ENCODE data around the gene MRPL45.
"Not testable (repeated sequence)": the region's sequence is repeated elsewhere in the genome, so short reads cannot be mapped to it uniquely, and the experiment has no call there.

Gene MRPL45

DNA sequence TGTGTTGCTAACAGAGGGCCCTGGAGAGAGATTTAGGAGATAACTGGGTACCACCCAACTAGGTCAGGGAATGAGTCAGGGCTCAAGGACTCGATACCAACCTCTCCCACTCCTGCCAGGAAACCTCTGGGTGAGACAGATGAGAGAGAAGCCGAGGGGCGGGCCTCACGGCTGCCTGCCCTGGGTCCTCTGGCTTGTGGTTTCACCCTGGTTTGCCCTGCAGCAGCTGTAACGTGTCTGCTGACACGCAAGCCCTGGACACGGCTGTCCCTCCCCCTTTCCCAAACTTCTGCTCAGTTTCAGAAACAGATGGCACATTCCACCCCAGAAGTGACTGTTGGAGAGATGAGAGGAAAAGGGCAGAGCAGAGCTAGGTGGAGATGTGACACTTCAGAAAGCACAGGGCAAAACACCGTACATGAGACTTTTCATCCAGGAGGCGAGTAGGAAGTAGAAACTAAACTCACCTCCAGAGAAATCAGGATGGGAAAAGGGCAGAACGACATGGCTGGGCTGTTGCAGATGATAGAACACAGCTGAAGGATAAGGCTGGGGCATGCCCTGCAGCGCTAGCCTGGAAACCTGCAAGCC is 10.4 kb upstream of the MRPL45 start:
- DNase-seq; H3K27ac ChIP-seq (ENCODE audit: insufficient read depth, low read length, poor library complexity, severe bottlenecking); H3K27me3 ChIP-seq (replicated peaks; ENCODE audit: control insufficient read depth, insufficient read depth, low read length, poor library complexity, severe bottlenecking): not testable (repeated sequence)

DNA sequence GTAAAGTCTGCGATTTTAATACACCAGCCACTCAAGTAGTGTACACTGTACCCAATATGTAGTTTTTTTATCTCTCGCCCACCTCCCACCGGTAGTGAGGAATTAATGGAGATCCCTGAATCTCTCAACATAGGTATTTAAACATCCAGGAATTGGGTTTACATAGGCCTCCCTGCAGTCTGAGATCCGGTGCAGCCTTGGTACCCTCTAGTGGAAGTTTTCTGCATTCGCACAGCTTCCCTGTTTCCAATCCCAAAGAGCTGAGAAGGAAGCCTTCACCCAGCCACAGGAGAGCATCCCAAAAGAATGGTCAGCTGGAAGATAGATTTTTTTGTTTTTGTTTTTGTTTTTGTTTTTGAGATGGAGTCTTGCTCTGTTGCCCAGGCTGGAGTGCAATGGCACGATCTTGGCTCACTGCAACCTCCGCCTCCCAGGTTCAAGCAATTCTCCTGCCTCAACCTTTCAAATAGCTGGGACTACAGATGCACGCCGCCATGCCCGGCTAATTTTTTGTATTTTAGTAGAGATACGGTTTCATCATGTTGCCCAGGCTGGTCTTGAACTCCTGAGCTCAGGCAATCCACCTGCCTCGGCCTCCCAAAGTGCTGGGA is 8.6 kb upstream of the MRPL45 start:
- H3K4me3 ChIP-seq (ENCODE audit: insufficient read depth, low read depth, low read length, poor library complexity, severe bottlenecking); H3K27me3 ChIP-seq (replicated peaks; ENCODE audit: control insufficient read depth, insufficient read depth, low read length, poor library complexity, severe bottlenecking); H3K9me3 ChIP-seq (ENCODE audit: control insufficient read depth, low read length); H3K4me1 ChIP-seq (ENCODE audit: control insufficient read depth, insufficient read depth, low read length, poor library complexity, severe bottlenecking); H3K27ac ChIP-seq (ENCODE audit: insufficient read depth, low read length, poor library complexity, severe bottlenecking); DNase-seq; H3K36me3 ChIP-seq (ENCODE audit: control insufficient read depth, insufficient read depth, low read length): not testable (repeated sequence)

More for the DNA sequence above, 10.4 kb upstream of the MRPL45 start:
- H3K36me3 ChIP-seq (ENCODE audit: control insufficient read depth, insufficient read depth, low read length); H3K9me3 ChIP-seq (ENCODE audit: control insufficient read depth, low read length); H3K4me1 ChIP-seq (ENCODE audit: control insufficient read depth, insufficient read depth, low read length, poor library complexity, severe bottlenecking); H3K4me3 ChIP-seq (ENCODE audit: insufficient read depth, low read depth, low read length, poor library complexity, severe bottlenecking): not testable (repeated sequence)

DNA sequence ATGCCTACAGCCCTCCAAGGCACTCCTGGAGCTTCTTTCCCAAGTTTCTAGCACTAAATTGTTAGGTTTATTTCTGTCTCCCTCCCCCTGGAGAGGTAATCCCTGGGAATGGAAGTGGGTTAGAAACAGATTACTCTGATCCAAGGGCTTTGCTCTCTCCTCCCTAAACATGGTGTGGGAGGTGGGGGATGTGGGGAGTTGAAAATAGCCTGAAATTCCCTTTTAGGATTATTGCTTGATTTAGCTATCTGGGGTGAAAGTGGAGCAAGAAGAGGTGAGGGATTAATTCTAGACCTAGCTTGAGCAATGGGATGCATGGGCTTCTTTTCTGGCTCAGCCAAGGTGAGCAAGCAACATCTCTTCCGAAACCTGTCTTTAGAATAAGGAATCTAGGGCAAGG is 7.2 kb upstream of the MRPL45 start:
- not testable (repeated sequence) for H3K27me3 ChIP-seq (replicated peaks; ENCODE audit: control insufficient read depth, insufficient read depth, low read length, poor library complexity, severe bottlenecking); H3K4me3 ChIP-seq (ENCODE audit: insufficient read depth, low read depth, low read length, poor library complexity, severe bottlenecking); H3K36me3 ChIP-seq (ENCODE audit: control insufficient read depth, insufficient read depth, low read length); H3K4me1 ChIP-seq (ENCODE audit: control insufficient read depth, insufficient read depth, low read length, poor library complexity, severe bottlenecking); H3K9me3 ChIP-seq (ENCODE audit: control insufficient read depth, low read length); H3K27ac ChIP-seq (ENCODE audit: insufficient read depth, low read length, poor library complexity, severe bottlenecking); DNase-seq

DNA sequence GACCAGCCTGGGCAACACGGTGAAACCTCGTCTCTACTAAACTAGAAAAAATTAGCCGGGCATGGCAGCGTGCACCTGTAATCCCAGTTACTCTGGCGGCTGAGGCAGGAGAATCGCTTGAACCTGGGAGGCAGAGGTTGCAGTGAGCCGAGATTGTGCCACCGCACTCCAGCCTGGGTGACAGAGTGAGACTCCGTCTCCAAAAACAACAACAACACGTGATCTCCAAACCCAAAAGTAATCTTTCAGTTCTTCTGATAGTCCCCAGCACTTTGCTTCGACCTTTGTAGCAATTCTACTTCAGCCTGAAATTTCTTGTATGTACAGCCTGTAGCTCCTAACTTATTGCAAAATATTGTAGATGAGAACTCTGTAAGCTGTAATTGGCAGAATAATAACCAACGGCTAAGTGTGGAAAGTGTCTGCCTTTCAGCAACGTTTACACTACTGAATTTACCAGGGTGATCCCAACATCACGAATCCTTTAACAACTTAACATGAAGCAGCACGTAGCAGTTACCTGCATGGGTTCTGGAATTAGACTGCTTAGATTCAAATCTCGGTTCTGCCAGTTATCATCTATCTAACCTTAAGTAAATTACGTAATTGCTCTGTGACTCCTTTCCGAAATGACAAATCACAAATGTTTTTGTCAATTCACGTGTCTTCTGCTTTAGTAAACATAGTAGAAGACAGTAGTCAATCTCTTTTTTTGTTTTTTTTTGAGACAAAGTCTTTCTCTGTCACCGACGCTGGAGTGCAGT is 1.2 kb upstream of the MRPL45 start:
- DNase-seq; H3K36me3 ChIP-seq (ENCODE audit: control insufficient read depth, insufficient read depth, low read length); H3K4me3 ChIP-seq (ENCODE audit: insufficient read depth, low read depth, low read length, poor library complexity, severe bottlenecking); H3K4me1 ChIP-seq (ENCODE audit: control insufficient read depth, insufficient read depth, low read length, poor library complexity, severe bottlenecking); H3K27me3 ChIP-seq (replicated peaks; ENCODE audit: control insufficient read depth, insufficient read depth, low read length, poor library complexity, severe bottlenecking); H3K27ac ChIP-seq (ENCODE audit: insufficient read depth, low read length, poor library complexity, severe bottlenecking); H3K9me3 ChIP-seq (ENCODE audit: control insufficient read depth, low read length): not testable (repeated sequence)

DNA sequence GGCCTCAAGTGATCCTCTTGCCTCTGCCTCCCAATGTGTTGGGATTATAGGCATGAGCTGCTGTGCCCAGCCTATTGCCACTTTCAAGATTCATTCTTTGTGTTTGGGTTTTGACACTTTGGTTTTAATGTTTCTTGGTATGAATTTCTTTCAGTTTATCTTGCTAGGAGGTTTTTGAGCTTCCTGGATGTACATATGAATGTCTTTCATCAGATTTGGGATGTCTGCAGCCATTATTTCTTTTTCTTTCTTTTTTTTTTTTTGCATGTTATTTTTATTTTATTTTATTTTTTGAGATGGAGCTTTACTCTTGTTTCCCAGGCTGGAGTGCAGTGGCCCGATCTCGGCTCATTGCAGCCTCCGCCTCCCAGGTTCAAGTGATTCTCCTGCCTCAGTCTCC is 18.5 kb downstream of the MRPL45 start:
- DNase-seq = no peak
- Histone ChIP-seq H3K36me3 (ENCODE audit: control insufficient read depth, insufficient read depth, low read length) (peaks cover 11% of the 10 kb centered on the region), H3K27me3 (replicated peaks; ENCODE audit: control insufficient read depth, insufficient read depth, low read length, poor library complexity, severe bottlenecking) (no peaks in the 10 kb centered on the region), H3K9me3 (ENCODE audit: control insufficient read depth, low read length) (no peaks in the 10 kb centered on the region), H3K27ac (ENCODE audit: insufficient read depth, low read length, poor library complexity, severe bottlenecking) (no peak overlapping the region), H3K4me1 (ENCODE audit: control insufficient read depth, insufficient read depth, low read length, poor library complexity, severe bottlenecking) (no peaks in the 10 kb centered on the region), H3K4me3 (ENCODE audit: insufficient read depth, low read depth, low read length, poor library complexity, severe bottlenecking) (no peak overlapping the region)

DNA sequence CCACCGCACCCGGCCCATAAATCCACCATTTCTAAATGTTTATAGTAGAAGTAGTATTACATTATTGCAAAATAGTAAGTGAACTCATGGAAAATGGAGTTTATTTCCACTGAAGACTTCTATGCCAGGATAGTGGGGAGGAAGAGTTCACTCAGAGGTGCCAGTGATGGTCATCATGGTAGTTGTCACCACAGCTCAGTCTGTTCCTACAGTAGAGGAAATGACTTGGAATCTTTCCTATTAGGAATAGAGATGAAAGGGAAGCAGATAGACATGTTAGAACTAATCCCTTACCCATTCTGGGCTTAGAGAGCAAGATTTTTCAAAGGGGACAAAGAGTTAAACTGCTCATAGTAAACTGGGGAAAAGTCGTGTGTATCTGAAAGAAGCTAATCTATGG is 20.1 kb downstream of the MRPL45 start:
- no peaks in the 10 kb centered on the region for H3K27me3 ChIP-seq (replicated peaks; ENCODE audit: control insufficient read depth, insufficient read depth, low read length, poor library complexity, severe bottlenecking)
- H3K4me1 ChIP-seq (ENCODE audit: control insufficient read depth, insufficient read depth, low read length, poor library complexity, severe bottlenecking) = no peaks in the 10 kb centered on the region
- no peak overlapping the region for H3K4me3 ChIP-seq (ENCODE audit: insufficient read depth, low read depth, low read length, poor library complexity, severe bottlenecking)
- H3K9me3 ChIP-seq (ENCODE audit: control insufficient read depth, low read length) = no peaks in the 10 kb centered on the region
- no peak for DNase-seq
- no peak overlapping the region for H3K27ac ChIP-seq (ENCODE audit: insufficient read depth, low read length, poor library complexity, severe bottlenecking)
- peaks cover 17% of the 10 kb centered on the region for H3K36me3 ChIP-seq (ENCODE audit: control insufficient read depth, insufficient read depth, low read length)

DNA sequence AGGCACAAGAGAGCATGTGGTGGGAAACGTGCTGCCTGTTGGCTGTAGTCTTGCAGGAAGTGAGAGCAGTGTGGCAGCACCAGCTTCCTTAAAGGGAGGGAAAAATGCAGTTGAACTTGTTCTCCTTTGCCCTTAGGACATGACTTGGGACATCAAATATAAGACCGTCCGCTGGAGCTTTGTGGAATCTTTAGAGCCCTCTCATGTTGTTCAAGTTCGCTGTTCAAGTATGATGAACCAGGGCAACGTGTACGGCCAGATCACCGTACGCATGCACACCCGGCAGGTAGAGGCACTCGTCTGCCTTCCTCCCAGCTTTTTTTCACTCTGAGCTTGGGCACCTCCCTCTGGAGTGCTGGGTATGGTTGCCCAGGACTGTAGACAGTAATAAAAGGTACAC is 23.5 kb downstream of the MRPL45 start:
- Histone ChIP-seq H3K9me3 (ENCODE audit: control insufficient read depth, low read length) (no peaks in the 10 kb centered on the region), H3K27ac (ENCODE audit: insufficient read depth, low read length, poor library complexity, severe bottlenecking) (no peak overlapping the region), H3K36me3 (ENCODE audit: control insufficient read depth, insufficient read depth, low read length) (peaks cover 24% of the 10 kb centered on the region), H3K4me1 (ENCODE audit: control insufficient read depth, insufficient read depth, low read length, poor library complexity, severe bottlenecking) (no peaks in the 10 kb centered on the region), H3K27me3 (replicated peaks; ENCODE audit: control insufficient read depth, insufficient read depth, low read length, poor library complexity, severe bottlenecking) (no peaks in the 10 kb centered on the region), H3K4me3 (ENCODE audit: insufficient read depth, low read depth, low read length, poor library complexity, severe bottlenecking) (no peak overlapping the region)
- DNase-seq = no peak

DNA sequence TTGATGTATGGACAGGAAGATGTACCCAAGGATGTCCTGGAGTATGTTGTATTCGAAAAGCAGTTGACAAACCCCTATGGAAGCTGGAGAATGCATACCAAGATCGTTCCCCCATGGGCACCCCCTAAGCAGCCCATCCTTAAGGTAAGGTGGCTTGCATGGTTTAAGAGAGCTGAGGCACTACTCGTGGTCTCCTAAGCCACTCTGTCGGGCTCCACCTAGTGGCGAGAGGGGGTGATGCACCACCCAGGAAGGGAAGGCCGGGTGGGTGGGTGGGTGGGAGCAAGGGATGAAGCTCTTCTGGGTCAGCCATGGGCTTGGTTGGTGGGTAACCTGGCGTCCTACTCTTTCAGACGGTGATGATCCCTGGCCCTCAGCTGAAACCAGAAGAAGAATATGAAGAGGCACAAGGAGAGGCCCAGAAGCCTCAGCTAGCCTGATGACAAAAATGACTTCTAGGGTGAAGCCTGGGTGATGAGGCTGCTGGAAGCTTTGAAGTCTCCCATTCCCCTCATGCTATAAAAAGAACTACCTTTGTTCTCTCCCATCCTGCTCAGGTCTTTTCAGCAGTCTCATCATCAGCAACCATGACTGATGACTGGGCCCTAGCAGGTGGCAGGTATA is 25.3 kb downstream of the MRPL45 start:
- Histone ChIP-seq H3K27me3 (replicated peaks; ENCODE audit: control insufficient read depth, insufficient read depth, low read length, poor library complexity, severe bottlenecking) (no peaks in the 10 kb centered on the region), H3K27ac (ENCODE audit: insufficient read depth, low read length, poor library complexity, severe bottlenecking) (no peak overlapping the region), H3K9me3 (ENCODE audit: control insufficient read depth, low read length) (no peaks in the 10 kb centered on the region), H3K4me3 (ENCODE audit: insufficient read depth, low read depth, low read length, poor library complexity, severe bottlenecking) (no peak overlapping the region), H3K4me1 (ENCODE audit: control insufficient read depth, insufficient read depth, low read length, poor library complexity, severe bottlenecking) (no peaks in the 10 kb centered on the region), H3K36me3 (ENCODE audit: control insufficient read depth, insufficient read depth, low read length) (peaks cover 20% of the 10 kb centered on the region)
- peak; percentile 34 to 55 (median 35) for DNase-seq

DNA sequence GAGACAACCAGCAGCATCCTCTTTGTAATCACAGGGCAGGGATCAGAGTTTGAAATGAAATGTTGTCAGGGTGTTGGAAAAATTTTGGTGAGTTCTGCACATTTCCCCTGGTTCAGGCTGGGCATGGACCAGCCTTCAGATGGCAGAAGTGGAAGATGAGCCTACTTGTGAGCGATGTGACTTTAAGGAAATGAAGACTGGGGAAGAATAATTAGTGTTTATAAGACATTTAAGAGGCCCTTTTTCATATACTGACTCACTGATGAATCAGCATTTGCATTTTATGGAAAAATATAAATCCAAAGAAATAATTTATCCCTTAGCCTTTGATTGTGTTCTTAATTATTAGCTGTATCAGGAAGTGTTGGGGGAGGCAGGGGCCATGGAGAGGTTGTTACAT is 25.9 kb downstream of the MRPL45 start:
- Histone ChIP-seq H3K36me3 (ENCODE audit: control insufficient read depth, insufficient read depth, low read length) (peaks cover 20% of the 10 kb centered on the region), H3K4me3 (ENCODE audit: insufficient read depth, low read depth, low read length, poor library complexity, severe bottlenecking) (no peak overlapping the region), H3K9me3 (ENCODE audit: control insufficient read depth, low read length) (no peaks in the 10 kb centered on the region), H3K4me1 (ENCODE audit: control insufficient read depth, insufficient read depth, low read length, poor library complexity, severe bottlenecking) (no peaks in the 10 kb centered on the region), H3K27ac (ENCODE audit: insufficient read depth, low read length, poor library complexity, severe bottlenecking) (no peak overlapping the region), H3K27me3 (replicated peaks; ENCODE audit: control insufficient read depth, insufficient read depth, low read length, poor library complexity, severe bottlenecking) (no peaks in the 10 kb centered on the region)
- DNase-seq = no peak

DNA sequence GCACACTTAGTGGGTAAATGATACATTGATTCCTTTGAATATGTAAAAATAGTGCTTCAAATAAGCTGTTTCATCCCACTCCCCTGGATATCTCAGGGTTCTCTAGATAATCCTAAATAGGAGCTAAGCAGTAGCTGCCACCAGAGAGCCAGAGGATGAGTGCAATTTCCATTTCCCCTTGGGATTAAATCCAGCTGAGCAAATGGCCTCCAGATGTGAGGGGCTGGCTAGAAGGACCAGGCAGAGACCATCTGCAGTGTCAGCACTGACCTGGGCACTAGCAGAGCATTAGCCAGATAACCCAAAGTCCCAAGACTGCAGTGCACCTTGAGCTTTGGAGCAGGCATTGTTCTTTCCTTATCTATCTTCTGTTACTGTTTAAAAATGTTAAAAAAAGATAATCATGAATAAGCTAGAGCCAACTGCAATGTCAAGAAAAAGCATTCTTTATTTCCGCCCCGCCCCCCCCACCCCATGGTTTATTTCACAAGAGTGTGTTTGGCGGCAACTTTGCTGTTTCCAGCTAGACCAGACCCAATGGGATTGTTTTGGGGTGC is 27.3 kb downstream of the MRPL45 start:
- H3K9me3 ChIP-seq (ENCODE audit: control insufficient read depth, low read length) = no peaks in the 10 kb centered on the region
- no peak overlapping the region for H3K4me3 ChIP-seq (ENCODE audit: insufficient read depth, low read depth, low read length, poor library complexity, severe bottlenecking)
- no peak for DNase-seq
- no peaks in the 10 kb centered on the region for H3K4me1 ChIP-seq (ENCODE audit: control insufficient read depth, insufficient read depth, low read length, poor library complexity, severe bottlenecking)
- peaks cover 20% of the 10 kb centered on the region for H3K36me3 ChIP-seq (ENCODE audit: control insufficient read depth, insufficient read depth, low read length)
- no peak overlapping the region for H3K27ac ChIP-seq (ENCODE audit: insufficient read depth, low read length, poor library complexity, severe bottlenecking)
- no peaks in the 10 kb centered on the region for H3K27me3 ChIP-seq (replicated peaks; ENCODE audit: control insufficient read depth, insufficient read depth, low read length, poor library complexity, severe bottlenecking)

Measured in effector memory CD4-positive, alpha-beta T cell (primary cell).